Tibial nerve (tissue), 4 donors: ENCODE results near the gene FGFR4.

Experiments used
- EP300 ChIP-seq, 2 donors: sonication (generic); formaldehyde crosslinking; IDR thresholded peaks; one replicate each; pipeline ENCODE4 v1.6.1; 2017; ENCODE audit warnings: antibody characterized with exemption in 2 of 2, mild to moderate bottlenecking in 1 of 2
- POLR2A ChIP-seq, 2 donors: fragments of 450-650 bp; IDR thresholded peaks; one replicate each; pipeline ENCODE4 v1.6.1; 2017; ENCODE audit warnings: antibody characterized with exemption in 2 of 2, mild to moderate bottlenecking in 2 of 2, moderate library complexity in 2 of 2
- TF ChIP-seq, protein P1 (sequence below), 5 experiments: fragments of 200-600 bp in 3 of 5; fragments of 450-650 bp in 2 of 5; sonication (generic) in 3 of 5; IDR thresholded peaks; one replicate each; pipeline ENCODE4 v1.5.1; 2016 to 2019; ENCODE audit warnings: antibody characterized with exemption in 5 of 5, mild to moderate bottlenecking in 3 of 5, moderate library complexity in 2 of 5

DNA sequence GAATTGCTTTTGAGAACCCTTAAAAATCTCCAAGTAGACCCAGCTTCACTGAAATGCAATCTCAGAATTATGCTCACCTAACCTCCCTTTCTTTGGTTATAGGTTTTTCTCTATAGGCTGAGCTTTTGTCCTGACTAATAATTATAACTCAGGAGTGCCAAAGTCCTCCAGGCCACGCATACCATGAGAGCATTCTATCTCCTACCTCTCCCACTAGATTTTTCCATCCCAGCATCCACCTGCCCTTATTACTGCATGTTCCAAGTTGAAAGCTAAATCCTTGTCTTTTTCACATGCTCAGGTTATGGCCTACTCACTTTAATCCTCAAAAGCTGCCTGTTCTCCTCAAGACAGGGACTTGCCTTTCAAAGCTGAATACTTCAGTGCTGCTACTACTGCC is 42.1 kb upstream of the FGFR4 start:
- TF ChIP-seq, protein P1, sequence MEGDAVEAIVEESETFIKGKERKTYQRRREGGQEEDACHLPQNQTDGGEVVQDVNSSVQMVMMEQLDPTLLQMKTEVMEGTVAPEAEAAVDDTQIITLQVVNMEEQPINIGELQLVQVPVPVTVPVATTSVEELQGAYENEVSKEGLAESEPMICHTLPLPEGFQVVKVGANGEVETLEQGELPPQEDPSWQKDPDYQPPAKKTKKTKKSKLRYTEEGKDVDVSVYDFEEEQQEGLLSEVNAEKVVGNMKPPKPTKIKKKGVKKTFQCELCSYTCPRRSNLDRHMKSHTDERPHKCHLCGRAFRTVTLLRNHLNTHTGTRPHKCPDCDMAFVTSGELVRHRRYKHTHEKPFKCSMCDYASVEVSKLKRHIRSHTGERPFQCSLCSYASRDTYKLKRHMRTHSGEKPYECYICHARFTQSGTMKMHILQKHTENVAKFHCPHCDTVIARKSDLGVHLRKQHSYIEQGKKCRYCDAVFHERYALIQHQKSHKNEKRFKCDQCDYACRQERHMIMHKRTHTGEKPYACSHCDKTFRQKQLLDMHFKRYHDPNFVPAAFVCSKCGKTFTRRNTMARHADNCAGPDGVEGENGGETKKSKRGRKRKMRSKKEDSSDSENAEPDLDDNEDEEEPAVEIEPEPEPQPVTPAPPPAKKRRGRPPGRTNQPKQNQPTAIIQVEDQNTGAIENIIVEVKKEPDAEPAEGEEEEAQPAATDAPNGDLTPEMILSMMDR (IDR thresholded peaks at IDR 0.05), result no peak
- TF ChIP-seq EP300 (IDR thresholded peaks at IDR 0.05), result no peak
- no peak for TF ChIP-seq POLR2A (IDR thresholded peaks at IDR 0.05)
